ENCODE results near the gene TRIM67.
A peak's percentile ranks its signal among the peaks of the same experiment; 100 is the strongest.

TRIM67 gene

GRCh38 chr1:231236938-231237337 is 75.1 kb downstream of the TRIM67 start:
- no peak for DNase-seq

GRCh38 chr1:231238298-231238697 is 76.4 kb downstream of the TRIM67 start:
- no peak for DNase-seq

- DNase-seq: no peak
Measured at GRCh38 chr1:231240531-231240882, 78.6 kb downstream of the TRIM67 start.

- peak; percentile 89 to 92 for DNase-seq
Measured at GRCh38 chr1:231240883-231241735, 79.3 kb downstream of the TRIM67 start, which contains the start of gene GNPAT. Gene GNPAT (plus strand): TSS chr1:231241212. CDS start chr1:231241379, 167 bp downstream.

- no peak for DNase-seq
Measured at GRCh38 chr1:231241750-231242149, 79.9 kb downstream of the TRIM67 start.

GRCh38 chr1:231242516-231243198 is 80.8 kb downstream of the TRIM67 start:
- DNase-seq: peak in 1 of 2 donors; percentile 4

- no peak for DNase-seq
Measured at GRCh38 chr1:231248778-231249177, 86.9 kb downstream of the TRIM67 start.

GRCh38 chr1:231252336-231252735 is 90.5 kb downstream of the TRIM67 start:
- no peak for DNase-seq

- DNase-seq: no peak
Measured at GRCh38 chr1:231260351-231260750, 98.5 kb downstream of the TRIM67 start.

GRCh38 chr1:231264642-231265041 is 102.8 kb downstream of the TRIM67 start:
- no peak for DNase-seq

GRCh38 chr1:231265379-231265778 is 103.5 kb downstream of the TRIM67 start:
- DNase-seq: no peak

GRCh38 chr1:231266811-231267322 is 105.0 kb downstream of the TRIM67 start:
- no peak for DNase-seq

Measured in CD4-positive, alpha-beta T cell treated with Interleukin-1 beta for 1 hour (primary cell).